Activated T-cell treated with anti-CD3 and anti-CD28 coated beads, Interleukin-2, amount 50 U/mL, for 72 hours (primary cell): ENCODE results near the gene E2F6. TPM values are rescaled to one million over a fixed set of nuclear protein-coding genes. Genes with fewer than 3 reads are reported as not detected.

ENCODE experiments used
- ATAC-seq, 2 donors: fragments of 150-1000 bp; cut with Tn5 transposase; replicated peaks in 1 of 2; 2 replicates each; pipeline ENCODE4 v1.10.0; 2021; ENCODE audit warnings: moderate library complexity in 2 of 2, mild to moderate bottlenecking in 1 of 2
- DNase-seq, 2 donors: peaks; one replicate each; pipeline ENCODE4 v3.0.0; 2021 to 2022; ENCODE audit warnings: mixed read lengths in 1 of 2
- H3K27ac Mint-ChIP-seq: one replicate; pipeline ENCODE4 v1.8.0; 2022; ENCODE audit warnings: mild to moderate bottlenecking, moderate library complexity, mixed read lengths
- H3K27me3 Mint-ChIP-seq: one replicate; pipeline ENCODE4 v1.8.0; 2022; ENCODE audit warnings: low read depth, mixed read lengths
- H3K36me3 Mint-ChIP-seq, 2 donors: one replicate each; pipeline ENCODE4 v1.8.0; 2022; ENCODE audit warnings: mixed read lengths in 2 of 2, mild to moderate bottlenecking in 1 of 2; ENCODE audit not compliant: insufficient read depth in 2 of 2
- H3K4me1 Mint-ChIP-seq: one replicate; pipeline ENCODE4 v1.8.0; 2022; ENCODE audit warnings: low read depth, mixed read lengths
- H3K4me3 Mint-ChIP-seq, 2 donors: one replicate each; pipeline ENCODE4 v1.8.0; 2022; ENCODE audit warnings: mild to moderate bottlenecking in 2 of 2, mixed read lengths in 2 of 2, moderate library complexity in 2 of 2
- H3K9me3 Mint-ChIP-seq, 2 donors: one replicate each; pipeline ENCODE4 v1.8.0; 2022; ENCODE audit warnings: mixed read lengths in 2 of 2
- total RNA-seq, 2 donors: library from RNA; stranded (reverse); gene quantifications; one replicate each; pipeline ENCODE4 v1.2.3, GENCODE V29; 2022

Gene E2F6
- total RNA-seq, 2 donors from 2014 or later: 6.8 to 8.3 TPM

GRCh38 chr2:11434443-11434842 is 31.5 kb downstream of the E2F6 start:
- no peak overlapping the region for H3K27ac Mint-ChIP-seq
- no peaks in the 10 kb centered on the region for H3K27me3 Mint-ChIP-seq
- ATAC-seq (no peak), DNase-seq (no peak)
- H3K4me1 Mint-ChIP-seq: no peaks in the 10 kb centered on the region
- H3K4me3 Mint-ChIP-seq: no peak overlapping the region
- H3K36me3 Mint-ChIP-seq: peaks cover 0 to 1% of the 10 kb centered on the region in 2 donors
- H3K9me3 Mint-ChIP-seq: no peaks in the 10 kb centered on the region

GRCh38 chr2:11433822-11434221 is 32.1 kb downstream of the E2F6 start:
- Mint-ChIP-seq H3K9me3 (no peaks in the 10 kb centered on the region), H3K4me3 (no peak overlapping the region), H3K4me1 (no peaks in the 10 kb centered on the region), H3K27ac (no peak overlapping the region), H3K36me3 (peaks cover 0 to 1% of the 10 kb centered on the region in 2 donors), H3K27me3 (no peaks in the 10 kb centered on the region)
- DNase-seq (no peak), ATAC-seq (no peak)

GRCh38 chr2:11430729-11431128 is 35.2 kb downstream of the E2F6 start:
- ATAC-seq (no peak), DNase-seq (no peak)
- Mint-ChIP-seq H3K4me1 (no peaks in the 10 kb centered on the region), H3K4me3 (no peak overlapping the region), H3K36me3 (peaks cover 0 to 1% of the 10 kb centered on the region in 2 donors), H3K27ac (no peak overlapping the region), H3K27me3 (no peaks in the 10 kb centered on the region), H3K9me3 (no peaks in the 10 kb centered on the region)

- Mint-ChIP-seq H3K27me3 (no peaks in the 10 kb centered on the region), H3K4me3 (no peak overlapping the region), H3K9me3 (no peaks in the 10 kb centered on the region), H3K27ac (no peak overlapping the region), H3K36me3 (peaks cover 0 to 1% of the 10 kb centered on the region in 2 donors), H3K4me1 (no peaks in the 10 kb centered on the region)
- no peak for ATAC-seq
- no peak for DNase-seq
Observed at GRCh38 chr2:11427224-11427623, 38.7 kb downstream of the E2F6 start.

GRCh38 chr2:11422901-11423435 is 43.0 kb downstream of the E2F6 start:
- H3K27me3 Mint-ChIP-seq: no peaks in the 10 kb centered on the region
- ATAC-seq: no peak

GRCh38 chr2:11422491-11422865 is 43.5 kb downstream of the E2F6 start:
- no peak overlapping the region for H3K27ac Mint-ChIP-seq
- no peaks in the 10 kb centered on the region for H3K27me3 Mint-ChIP-seq
- no peaks in the 10 kb centered on the region for H3K4me1 Mint-ChIP-seq
- ATAC-seq: no peak
- H3K9me3 Mint-ChIP-seq: peaks cover 6% of the 10 kb centered on the region in 2 donors
- no peak for DNase-seq
- no peak overlapping the region for H3K4me3 Mint-ChIP-seq
- H3K36me3 Mint-ChIP-seq: peaks cover 0 to 2% of the 10 kb centered on the region in 2 donors

More at GRCh38 chr2:11422901-11423435, 43.0 kb downstream of the E2F6 start:
- Mint-ChIP-seq H3K27ac (no peak overlapping the region), H3K4me3 (no peak overlapping the region), H3K4me1 (no peaks in the 10 kb centered on the region), H3K36me3 (peaks cover 0 to 2% of the 10 kb centered on the region in 2 donors), H3K9me3 (peaks cover 5 to 6% of the 10 kb centered on the region in 2 donors)
- no peak for DNase-seq

GRCh38 chr2:11421863-11422490 is 44.0 kb downstream of the E2F6 start:
- Mint-ChIP-seq H3K27ac (no peak overlapping the region), H3K9me3 (peaks cover 6% of the 10 kb centered on the region in 2 donors), H3K27me3 (no peaks in the 10 kb centered on the region), H3K4me1 (no peaks in the 10 kb centered on the region), H3K36me3 (peaks cover 0 to 2% of the 10 kb centered on the region in 2 donors), H3K4me3 (no peak overlapping the region)
- no peak for DNase-seq
- no peak for ATAC-seq

- Mint-ChIP-seq H3K4me3 (no peak overlapping the region), H3K36me3 (peaks cover 0 to 2% of the 10 kb centered on the region in 2 donors), H3K9me3 (peaks cover 6% of the 10 kb centered on the region in 2 donors), H3K27ac (no peak overlapping the region), H3K4me1 (no peaks in the 10 kb centered on the region), H3K27me3 (no peaks in the 10 kb centered on the region)
- no peak for ATAC-seq
- DNase-seq: no peak
Observed at GRCh38 chr2:11420671-11421070, 45.3 kb downstream of the E2F6 start.

- H3K4me1 Mint-ChIP-seq: no peaks in the 10 kb centered on the region
- no peak overlapping the region for H3K27ac Mint-ChIP-seq
- ATAC-seq: no peak
- no peaks in the 10 kb centered on the region for H3K27me3 Mint-ChIP-seq
- no peak for DNase-seq
- H3K9me3 Mint-ChIP-seq: peaks cover 6% of the 10 kb centered on the region in 2 donors
- H3K36me3 Mint-ChIP-seq: peaks cover 0 to 2% of the 10 kb centered on the region in 2 donors
- H3K4me3 Mint-ChIP-seq: no peak overlapping the region
Observed at GRCh38 chr2:11420190-11420589, 45.8 kb downstream of the E2F6 start.

GRCh38 chr2:11419781-11420180 is 46.2 kb downstream of the E2F6 start:
- H3K27me3 Mint-ChIP-seq: no peaks in the 10 kb centered on the region
- ATAC-seq: no peak
- H3K9me3 Mint-ChIP-seq: peaks cover 6% of the 10 kb centered on the region in 2 donors
- peaks cover 0 to 2% of the 10 kb centered on the region in 2 donors for H3K36me3 Mint-ChIP-seq
- no peak for DNase-seq
- no peak overlapping the region for H3K4me3 Mint-ChIP-seq
- no peaks in the 10 kb centered on the region for H3K4me1 Mint-ChIP-seq
- H3K27ac Mint-ChIP-seq: no peak overlapping the region

GRCh38 chr2:11417946-11418585 is 47.9 kb downstream of the E2F6 start:
- H3K27ac Mint-ChIP-seq: no peak overlapping the region
- no peak for ATAC-seq
- peaks cover 6% of the 10 kb centered on the region in 2 donors for H3K9me3 Mint-ChIP-seq
- no peak for DNase-seq
- no peaks in the 10 kb centered on the region for H3K27me3 Mint-ChIP-seq
- no peaks in the 10 kb centered on the region for H3K4me1 Mint-ChIP-seq
- H3K4me3 Mint-ChIP-seq: no peak overlapping the region
- H3K36me3 Mint-ChIP-seq: peaks cover 0 to 2% of the 10 kb centered on the region in 2 donors

GRCh38 chr2:11416931-11417330 is 49.0 kb downstream of the E2F6 start:
- no peak overlapping the region for H3K4me3 Mint-ChIP-seq
- DNase-seq (no peak), ATAC-seq (no peak)
- peaks cover 6% of the 10 kb centered on the region in 2 donors for H3K9me3 Mint-ChIP-seq
- no peak overlapping the region for H3K27ac Mint-ChIP-seq
- H3K4me1 Mint-ChIP-seq: no peaks in the 10 kb centered on the region
- H3K27me3 Mint-ChIP-seq: peaks cover 7% of the 10 kb centered on the region
- H3K36me3 Mint-ChIP-seq: peaks cover 0 to 3% of the 10 kb centered on the region in 2 donors

- DNase-seq (no peak), ATAC-seq (no peak)
- H3K36me3 Mint-ChIP-seq: peaks cover 0 to 3% of the 10 kb centered on the region in 2 donors
- no peak overlapping the region for H3K4me3 Mint-ChIP-seq
- peaks cover 6% of the 10 kb centered on the region in 2 donors for H3K9me3 Mint-ChIP-seq
- no peak overlapping the region for H3K27ac Mint-ChIP-seq
- H3K27me3 Mint-ChIP-seq: peaks cover 7% of the 10 kb centered on the region
- no peaks in the 10 kb centered on the region for H3K4me1 Mint-ChIP-seq
Observed at GRCh38 chr2:11416186-11416585, 49.8 kb downstream of the E2F6 start.
